HEK293T (cell line): ENCODE data around the gene ETV6.

Experiments
- CTCF ChIA-PET: fragments of 350-600 bp; formaldehyde crosslinking; extraction: SDS; loops from one replicate; lab custom pipeline; 2021; ENCODE audit warnings: antibody characterized with exemption, inconsistent platforms; lab: Yijun Ruan, JAX
- POLR2A ChIA-PET: fragments of 350-600 bp; formaldehyde crosslinking; extraction: SDS; loops from one replicate; lab custom pipeline; 2020; ENCODE audit warnings: antibody characterized with exemption, inconsistent platforms; lab: Yijun Ruan, JAX
- DNase-seq: peaks from one replicate; pipeline ENCODE4 v3.0.0; 2012; ENCODE audit warnings: mixed read lengths; ENCODE audit errors: extremely low spot score
- ARNT ChIP-seq: fragments of 450-650 bp; IDR thresholded peaks from 2 replicates; pipeline ENCODE4 v1.6.1; 2017; ENCODE audit warnings: mild to moderate bottlenecking
- BHLHE40 ChIP-seq: fragments of 450-650 bp; IDR thresholded peaks from 2 replicates; pipeline ENCODE4 v1.6.1; 2016; ENCODE audit warnings: mild to moderate bottlenecking, moderate library complexity, borderline replicate concordance
- CTBP1 ChIP-seq: fragments of 450-650 bp; IDR thresholded peaks from 2 replicates; pipeline ENCODE4 v1.6.1; 2016; ENCODE audit warnings: borderline replicate concordance
- ELF4 ChIP-seq: fragments of 450-650 bp; IDR thresholded peaks from 2 replicates; pipeline ENCODE4 v1.6.1; 2017; ENCODE audit warnings: antibody characterized with exemption
- FOXA1 ChIP-seq: fragments of 450-650 bp; IDR thresholded peaks from 2 replicates; pipeline ENCODE4 v1.6.1; 2016; ENCODE audit warnings: mild to moderate bottlenecking
- FOXK2 ChIP-seq: fragments of 450-650 bp; IDR thresholded peaks from 2 replicates; pipeline ENCODE4 v1.6.1; 2016; ENCODE audit warnings: mild to moderate bottlenecking
- FOXM1 ChIP-seq: fragments of 450-650 bp; IDR thresholded peaks from 2 replicates; pipeline ENCODE4 v1.6.1; 2017; ENCODE audit warnings: mild to moderate bottlenecking, borderline replicate concordance
- HDGF ChIP-seq: fragments of 450-650 bp; IDR thresholded peaks from 2 replicates; pipeline ENCODE4 v1.6.1; 2017; ENCODE audit warnings: antibody characterized with exemption, borderline replicate concordance
- L3MBTL2 ChIP-seq: fragments of 450-650 bp; conservative IDR thresholded peaks from 2 replicates; pipeline ENCODE4 v1.6.1; 2016; ENCODE audit warnings: mild to moderate bottlenecking
- LEF1 ChIP-seq: fragments of 450-650 bp; IDR thresholded peaks from 2 replicates; pipeline ENCODE4 v1.6.1; 2017; ENCODE audit warnings: mild to moderate bottlenecking, borderline replicate concordance
- NFRKB ChIP-seq: fragments of 450-650 bp; IDR thresholded peaks from 2 replicates; pipeline ENCODE4 v1.6.1; 2016; ENCODE audit warnings: mild to moderate bottlenecking, moderate library complexity
- PKNOX1 ChIP-seq: fragments of 450-650 bp; IDR thresholded peaks from 2 replicates; pipeline ENCODE4 v1.6.1; 2016
- SP1 ChIP-seq: fragments of 450-650 bp; IDR thresholded peaks from 2 replicates; pipeline ENCODE4 v1.6.1; 2017
- SUZ12 ChIP-seq: fragments of 450-650 bp; IDR thresholded peaks from 2 replicates; pipeline ENCODE4 v1.6.1; 2016; ENCODE audit warnings: mild to moderate bottlenecking
- TARDBP ChIP-seq: fragments of 450-650 bp; IDR thresholded peaks from 2 replicates; pipeline ENCODE4 v1.6.1; 2016
- ZNF384 ChIP-seq: fragments of 450-650 bp; IDR thresholded peaks from 2 replicates; pipeline ENCODE4 v1.6.1; 2016

The ETV6 gene

GRCh38 chr12:11669348-11669747 lies 19.9 kb downstream of the ETV6 start:
- CTCF ChIA-PET, result no interaction called here
- POLR2A ChIA-PET, result interaction anchor here (0.8 kb wide), 1 partner anchor 20 kb away, joined by 3 read pairs; the partner anchor contains the start of gene ETV6
- DNase-seq, result no peak
- no peak for TF ChIP-seq BHLHE40

DNA sequence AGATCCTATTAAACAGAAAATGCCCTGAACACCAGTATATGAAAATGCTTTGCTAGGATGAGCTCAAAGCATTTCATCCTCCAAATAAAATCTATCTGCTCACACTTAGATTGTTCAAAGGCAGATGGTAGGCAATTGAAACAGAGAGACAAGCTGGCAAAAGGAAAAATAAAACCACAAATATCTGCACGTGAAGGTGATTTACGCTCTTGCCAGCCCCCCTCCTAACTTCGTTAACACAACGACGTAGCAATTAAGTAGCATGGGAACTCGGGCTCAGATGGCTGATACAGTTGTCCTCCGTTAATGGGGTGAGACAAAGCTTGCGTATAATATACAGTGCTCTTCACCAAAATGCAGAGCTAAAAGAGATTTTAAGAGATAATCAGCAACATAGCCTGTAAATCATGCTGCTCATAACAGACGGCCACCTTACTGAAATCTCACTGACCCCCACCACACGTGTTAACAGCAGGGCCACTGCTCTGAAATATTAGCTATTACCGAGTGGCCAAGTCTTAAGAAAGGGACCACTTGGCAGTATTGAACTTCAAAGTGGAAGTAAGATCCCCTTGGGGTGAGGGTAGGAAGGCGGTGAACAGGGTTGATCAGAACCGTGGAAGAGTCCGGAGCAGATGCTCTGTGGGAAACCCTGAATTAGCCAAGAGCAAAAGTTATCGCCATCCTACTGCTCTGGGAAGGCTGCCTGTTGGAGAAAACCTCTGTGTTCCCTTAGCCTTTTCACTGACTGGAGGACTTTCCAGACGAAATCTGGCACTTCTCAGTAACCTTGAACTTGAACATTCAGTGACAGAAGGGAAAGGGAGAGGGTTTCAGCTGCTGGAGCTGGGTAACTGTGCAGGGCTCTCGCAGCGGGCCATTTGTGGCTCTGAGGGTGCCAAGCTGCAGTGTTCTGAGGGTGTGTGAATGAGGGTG lies 23.1 kb downstream of the ETV6 start:
- ChIA-PET POLR2A (no interaction called here), CTCF (no interaction called here)
- no peak for DNase-seq
- TF ChIP-seq NFRKB, result no peak
- no peak for TF ChIP-seq SP1
- TF ChIP-seq BHLHE40, result no peak
- no peak for TF ChIP-seq ZNF384
- TF ChIP-seq ELF4, result no peak
- TF ChIP-seq ARNT, result no peak
- no peak for TF ChIP-seq SUZ12
- no peak for TF ChIP-seq FOXK2
- no peak for TF ChIP-seq LEF1
- no peak for TF ChIP-seq FOXA1
- no peak for TF ChIP-seq PKNOX1
- no peak for TF ChIP-seq L3MBTL2

- CTCF ChIA-PET, result no interaction called here
- POLR2A ChIA-PET, result no interaction called here
- DNase-seq, result no peak
- TF ChIP-seq ARNT (no peak), TARDBP (no peak), LEF1 (no peak), CTBP1 (no peak), L3MBTL2 (no peak), BHLHE40 (no peak)
Observed at GRCh38 chr12:11673666-11674461, 24.4 kb downstream of the ETV6 start.

- no peak for TF ChIP-seq ZNF384
- no peak for TF ChIP-seq CTBP1
- no peak for TF ChIP-seq SUZ12
- TF ChIP-seq ARNT, result no peak
- TF ChIP-seq L3MBTL2, result no peak
- no peak for TF ChIP-seq ELF4
- no peak for TF ChIP-seq BHLHE40
- TF ChIP-seq LEF1, result no peak
- no peak for TF ChIP-seq NFRKB
- TF ChIP-seq TARDBP, result no peak
- TF ChIP-seq SP1, result no peak
- TF ChIP-seq FOXM1, result no peak
- no peak for TF ChIP-seq FOXA1
- no peak for TF ChIP-seq HDGF
- no peak for TF ChIP-seq FOXK2
- TF ChIP-seq PKNOX1, result no peak
- no peak for DNase-seq
- ChIA-PET POLR2A (no interaction called here), CTCF (no interaction called here)
Observed at GRCh38 chr12:11674894-11675390, 25.5 kb downstream of the ETV6 start.

DNA sequence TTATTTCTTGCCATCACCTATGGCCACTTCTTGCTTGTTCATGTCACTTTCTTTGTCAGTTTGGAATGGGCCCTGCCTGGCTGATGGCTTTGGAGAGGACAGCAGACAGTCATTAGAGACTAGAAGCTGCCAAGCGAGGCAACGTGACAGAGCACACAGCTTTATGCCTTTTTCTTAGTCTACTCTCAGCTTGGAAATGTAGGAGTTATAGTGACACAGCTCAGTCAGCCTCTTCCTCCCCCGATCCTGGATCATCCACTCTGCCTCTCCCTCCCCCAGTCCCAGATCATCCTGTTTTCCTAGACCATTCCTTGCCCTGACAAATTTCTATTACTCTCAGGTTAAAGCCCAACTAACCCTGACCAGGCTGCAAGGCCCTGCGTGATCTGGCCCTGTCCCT lies 26.6 kb downstream of the ETV6 start:
- DNase-seq, result no peak
- POLR2A ChIA-PET, result no interaction called here
- TF ChIP-seq SP1 (no peak), ARNT (no peak), LEF1 (no peak), HDGF (no peak), CTBP1 (no peak), PKNOX1 (no peak), L3MBTL2 (no peak), ZNF384 (no peak), SUZ12 (no peak), TARDBP (no peak), FOXM1 (no peak), BHLHE40 (no peak), ELF4 (no peak), FOXA1 (no peak), NFRKB (no peak), FOXK2 (no peak)
- CTCF ChIA-PET, result no interaction called here
